ENCODE data around the gene ELOVL6. TPM values are rescaled to one million over a fixed set of nuclear protein-coding genes. Genes with fewer than 3 reads are reported as not detected.

Gene ELOVL6
- total RNA-seq, 1 experiment from 2014 or later = 2.2 TPM

- BruUV-seq (replicated peaks) = no TSS peak
- intact Hi-C loops (cut with micrococcal nuclease) = no loop called here
These were observed 58.6 kb downstream of the ELOVL6 start for GRCh38 chr4:110139815-110140214.

DNA sequence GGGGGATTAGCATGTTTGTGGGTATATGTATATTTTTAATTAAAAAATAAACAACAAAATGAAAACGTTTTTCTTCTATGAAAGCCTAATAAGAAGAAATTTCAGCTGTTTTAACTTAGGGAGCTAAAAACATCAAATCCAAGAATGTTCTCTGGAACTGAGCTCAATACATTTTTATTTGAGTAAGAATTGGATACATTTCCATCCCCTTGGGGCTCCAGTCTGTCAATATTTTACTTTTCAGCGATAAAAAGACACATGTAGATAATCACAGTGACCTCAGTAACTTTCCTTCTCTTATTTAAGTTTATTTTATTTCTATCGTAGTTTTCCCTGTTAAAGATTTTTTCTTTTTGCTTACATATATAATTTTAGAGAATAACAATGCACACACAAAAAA lies 59.3 kb downstream of the ELOVL6 start:
- Histone ChIP-seq H3K79me2 (ENCODE audit: low read length) (no peaks in the 10 kb centered on the region), H3K4me1 (ENCODE audit: insufficient read depth, low read length) (no peaks in the 10 kb centered on the region), H3K9ac (ENCODE audit: low read length) (no peak overlapping the region), H3K4me2 (ENCODE audit: low read length) (no peak overlapping the region), H3K9me2 (replicated peaks; ENCODE audit: low read length) (no peaks in the 10 kb centered on the region), H2AFZ (ENCODE audit: low read length) (no peak overlapping the region), H3K4me3 (ENCODE audit: low read length) (no peak overlapping the region), H3K9me3 (ENCODE audit: low read length) (no peaks in the 10 kb centered on the region), H4K20me1 (ENCODE audit: low read length) (no peaks in the 10 kb centered on the region), H3K27ac (ENCODE audit: low read length) (no peak overlapping the region), H3K27me3 (ENCODE audit: low read length) (no peaks in the 10 kb centered on the region), H3K36me3 (ENCODE audit: low read depth, low read length) (no peaks in the 10 kb centered on the region), H3F3A (ENCODE audit: low read length, unreplicated experiment) (no peaks in the 10 kb centered on the region)
- CTCF ChIA-PET = no interaction called here
- no TSS peak for BruUV-seq (replicated peaks)
- TF ChIP-seq EZH2 (IDR thresholded peaks at IDR 0.05; ENCODE audit: low read length, unreplicated experiment) = no peak
- no peak for TF ChIP-seq CTCF (conservative IDR thresholded peaks at IDR 0.05; ENCODE audit: low read depth, low read length)
- TF ChIP-seq EZH2phosphoT487 (IDR thresholded peaks at IDR 0.05; ENCODE audit: borderline replicate concordance, low read length) = no peak
- intact Hi-C loops (cut with micrococcal nuclease) = no loop called here
- ATAC-seq (no peak), DNase-seq (no peak)
- POLR2A ChIA-PET (ENCODE audit: unreplicated experiment) = interaction anchor here (0.7 kb wide), 1 partner anchor 78 kb away, joined by 3 read pairs; no protein-coding TSS in a partner anchor

More at GRCh38 chr4:110139815-110140214, 58.6 kb downstream of the ELOVL6 start:
- H3K27ac ChIP-seq (ENCODE audit: low read length) = no peak overlapping the region
- H3K27me3 ChIP-seq (ENCODE audit: low read length) = no peaks in the 10 kb centered on the region
- no peaks in the 10 kb centered on the region for H3K9me2 ChIP-seq (replicated peaks; ENCODE audit: low read length)
- H3F3A ChIP-seq (ENCODE audit: low read length, unreplicated experiment) = no peaks in the 10 kb centered on the region
- POLR2A ChIA-PET (ENCODE audit: unreplicated experiment) = no interaction called here
- TF ChIP-seq EZH2phosphoT487 (IDR thresholded peaks at IDR 0.05; ENCODE audit: borderline replicate concordance, low read length) (no peak), EZH2 (IDR thresholded peaks at IDR 0.05; ENCODE audit: low read length, unreplicated experiment) (no peak), CTCF (conservative IDR thresholded peaks at IDR 0.05; ENCODE audit: low read depth, low read length) (no peak)
- no peaks in the 10 kb centered on the region for H3K79me2 ChIP-seq (ENCODE audit: low read length)
- H3K9me3 ChIP-seq (ENCODE audit: low read length) = no peaks in the 10 kb centered on the region
- no peaks in the 10 kb centered on the region for H3K4me1 ChIP-seq (ENCODE audit: insufficient read depth, low read length)
- no peak overlapping the region for H2AFZ ChIP-seq (ENCODE audit: low read length)
- no peak overlapping the region for H3K4me2 ChIP-seq (ENCODE audit: low read length)
- CTCF ChIA-PET = no interaction called here
- H3K4me3 ChIP-seq (ENCODE audit: low read length) = no peak overlapping the region
- no peaks in the 10 kb centered on the region for H4K20me1 ChIP-seq (ENCODE audit: low read length)
- ATAC-seq (no peak), DNase-seq (no peak)
- no peaks in the 10 kb centered on the region for H3K36me3 ChIP-seq (ENCODE audit: low read depth, low read length)
- H3K9ac ChIP-seq (ENCODE audit: low read length) = no peak overlapping the region

GRCh38 chr4:110138551-110138950 lies 59.9 kb downstream of the ELOVL6 start:
- TF ChIP-seq EZH2phosphoT487 (IDR thresholded peaks at IDR 0.05; ENCODE audit: borderline replicate concordance, low read length) (no peak), CTCF (conservative IDR thresholded peaks at IDR 0.05; ENCODE audit: low read depth, low read length) (no peak), EZH2 (IDR thresholded peaks at IDR 0.05; ENCODE audit: low read length, unreplicated experiment) (no peak)
- Histone ChIP-seq H3K4me3 (ENCODE audit: low read length) (no peak overlapping the region), H3K27ac (ENCODE audit: low read length) (no peak overlapping the region), H3K9me3 (ENCODE audit: low read length) (no peaks in the 10 kb centered on the region), H3K9ac (ENCODE audit: low read length) (no peak overlapping the region), H4K20me1 (ENCODE audit: low read length) (no peaks in the 10 kb centered on the region), H3K4me1 (ENCODE audit: insufficient read depth, low read length) (no peaks in the 10 kb centered on the region), H3K27me3 (ENCODE audit: low read length) (no peaks in the 10 kb centered on the region), H3K36me3 (ENCODE audit: low read depth, low read length) (no peaks in the 10 kb centered on the region), H3K79me2 (ENCODE audit: low read length) (no peaks in the 10 kb centered on the region), H3K4me2 (ENCODE audit: low read length) (no peak overlapping the region), H3F3A (ENCODE audit: low read length, unreplicated experiment) (no peaks in the 10 kb centered on the region), H2AFZ (ENCODE audit: low read length) (no peak overlapping the region), H3K9me2 (replicated peaks; ENCODE audit: low read length) (no peaks in the 10 kb centered on the region)
- intact Hi-C loops (cut with micrococcal nuclease) = no loop called here
- ATAC-seq (no peak), DNase-seq (no peak)
- BruUV-seq (replicated peaks) = no TSS peak
- POLR2A ChIA-PET (ENCODE audit: unreplicated experiment) = interaction anchor here (0.7 kb wide), 1 partner anchor 79 kb away, joined by 3 read pairs; no protein-coding TSS in a partner anchor
- CTCF ChIA-PET = no interaction called here
